Measurements from ENCODE around the gene RAP1GAP2. TPM values are rescaled to one million over a fixed set of nuclear protein-coding genes. Genes with fewer than 3 reads are reported as not detected.
A peak's percentile ranks its signal among the peaks of the same experiment; 100 is the strongest.
"Not testable (repeated sequence)": the region's sequence is repeated elsewhere in the genome, so short reads cannot be mapped to it uniquely, and the experiment has no call there.

RAP1GAP2 gene
- total RNA-seq, 1 donor from 2014 or later: 5.7 TPM

- DNase-seq: no peak
Observed at GRCh38 chr17:2885733-2886132, 89.5 kb downstream of the RAP1GAP2 start.

DNA sequence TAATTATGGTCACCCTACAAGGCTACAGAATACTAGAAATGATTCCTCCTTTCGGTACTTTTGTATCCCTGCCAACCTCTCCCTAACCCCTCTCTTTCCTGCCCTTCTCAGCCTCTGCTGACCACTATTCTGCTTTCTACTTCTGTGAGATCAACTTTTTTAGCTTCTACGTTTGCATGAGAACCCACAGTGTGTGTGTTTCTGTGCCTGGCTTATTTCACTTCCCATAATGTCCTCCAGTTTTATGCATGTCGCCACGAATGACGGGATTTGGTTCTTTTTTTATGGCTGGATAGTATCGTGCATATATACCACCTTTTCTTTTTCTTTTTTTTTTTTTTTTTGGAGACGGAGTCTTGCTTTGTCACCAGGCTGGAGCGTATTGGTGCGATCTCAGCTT is 92.1 kb downstream of the RAP1GAP2 start:
- DNase-seq: no peak

DNA sequence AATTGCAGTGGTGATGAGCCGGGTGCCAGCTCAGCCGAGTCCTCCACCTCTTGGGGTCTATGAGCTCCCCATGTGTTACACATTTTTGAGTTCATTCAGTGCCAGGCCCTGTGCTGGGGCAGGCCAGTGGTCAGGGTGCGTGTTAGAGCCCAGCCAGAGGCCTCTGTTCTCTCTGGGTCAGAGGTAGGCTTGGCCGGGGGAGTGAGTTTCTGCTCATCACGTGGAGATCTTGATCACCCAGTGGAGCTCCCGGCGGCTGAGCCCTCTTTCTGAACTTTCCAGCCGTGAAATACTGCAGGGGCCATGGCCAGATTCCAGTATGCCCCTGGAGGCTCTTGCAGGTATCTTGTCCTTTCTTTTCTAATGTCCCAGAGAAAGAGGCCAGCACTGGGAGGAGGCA is 93.0 kb downstream of the RAP1GAP2 start:
- no peak for DNase-seq

DNA sequence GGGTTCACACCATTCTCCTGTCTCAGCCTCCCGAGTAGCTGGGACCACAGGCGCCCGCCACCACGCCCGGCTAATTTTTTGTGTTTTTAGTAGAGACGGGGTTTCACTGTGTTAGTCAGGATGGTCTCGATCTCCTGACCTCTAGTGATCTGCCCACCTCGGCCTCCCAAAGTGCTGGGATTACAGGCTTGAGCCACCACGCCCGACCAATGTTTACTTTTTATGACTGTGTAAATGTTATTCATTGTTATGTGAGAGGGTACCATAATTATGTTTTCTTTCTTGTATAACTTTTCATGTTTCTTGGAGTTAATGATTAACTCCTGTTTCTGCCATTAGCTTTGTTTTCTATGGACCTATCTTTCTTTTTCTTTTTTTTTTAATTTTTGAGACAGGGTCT is 94.5 kb downstream of the RAP1GAP2 start:
- DNase-seq: not testable (repeated sequence)

GRCh38 chr17:2892305-2892971 is 96.2 kb downstream of the RAP1GAP2 start:
- no peak for DNase-seq

- no peak for DNase-seq
Observed at GRCh38 chr17:2893422-2893914, 97.2 kb downstream of the RAP1GAP2 start.

GRCh38 chr17:2894782-2895181 is 98.5 kb downstream of the RAP1GAP2 start:
- no peak for DNase-seq

DNA sequence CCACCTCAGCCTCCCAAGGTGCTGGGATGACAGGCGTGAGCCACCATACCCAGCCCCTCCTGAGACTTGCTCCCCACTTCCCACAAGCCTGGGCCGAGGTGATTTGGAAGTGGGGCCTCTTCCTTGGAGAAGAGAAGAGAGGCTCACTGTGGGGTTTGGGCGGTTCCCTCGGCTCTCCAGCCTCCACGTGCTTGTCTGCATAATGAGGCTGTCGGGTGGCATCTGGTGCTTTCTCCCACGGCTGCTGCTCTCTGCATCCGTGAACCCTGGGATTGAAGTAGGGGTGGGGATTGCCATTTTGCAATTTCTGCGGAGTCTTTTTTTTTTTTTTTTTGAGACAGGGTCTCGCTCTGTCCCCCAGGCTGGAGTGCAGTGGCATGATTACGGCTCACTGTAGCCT is 101.4 kb downstream of the RAP1GAP2 start:
- DNase-seq: no peak

- DNase-seq: no peak
Observed at GRCh38 chr17:2898255-2898926, 102.2 kb downstream of the RAP1GAP2 start.

GRCh38 chr17:2899906-2900305 is 103.7 kb downstream of the RAP1GAP2 start:
- no peak for DNase-seq

DNA sequence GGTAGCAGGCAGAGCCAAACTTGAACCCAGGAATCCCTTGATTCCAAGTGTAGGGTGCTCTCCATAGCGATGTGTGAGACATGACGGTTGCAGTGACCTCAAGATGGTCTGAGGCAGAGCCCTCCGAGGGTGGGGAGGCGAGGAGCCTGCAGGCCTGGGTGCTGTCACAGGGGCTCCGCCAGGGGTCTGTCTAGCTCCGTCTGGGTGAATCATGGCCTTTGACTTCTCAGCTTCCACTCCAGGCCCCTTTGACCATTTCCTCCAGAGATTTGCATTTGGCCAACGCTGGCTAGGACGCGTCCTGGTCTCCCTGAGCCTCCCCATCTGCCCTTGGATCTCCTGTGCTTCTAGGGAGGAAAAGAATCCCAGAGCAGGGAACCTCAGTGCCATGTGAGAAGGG is 104.6 kb downstream of the RAP1GAP2 start:
- DNase-seq: no peak

DNA sequence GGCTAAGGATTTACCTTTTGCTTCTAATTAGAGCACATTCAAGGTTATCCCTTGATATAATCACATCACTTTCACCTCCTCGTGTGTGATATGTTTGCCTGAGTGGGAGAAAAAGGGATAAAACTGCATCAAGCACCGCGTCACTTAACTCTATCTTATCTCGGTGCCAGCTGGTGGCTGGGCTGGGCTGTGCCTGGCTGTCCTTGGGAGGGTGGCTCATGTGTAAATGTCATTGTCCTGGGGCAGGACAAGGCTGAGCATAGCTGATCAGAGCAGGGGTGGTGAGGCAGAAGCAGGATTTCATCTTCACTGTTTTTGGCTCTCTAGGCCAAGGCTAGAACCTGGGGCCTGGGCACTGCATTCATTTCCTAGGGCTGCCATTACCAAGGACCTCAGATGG is 105.3 kb downstream of the RAP1GAP2 start:
- no peak for DNase-seq

DNA sequence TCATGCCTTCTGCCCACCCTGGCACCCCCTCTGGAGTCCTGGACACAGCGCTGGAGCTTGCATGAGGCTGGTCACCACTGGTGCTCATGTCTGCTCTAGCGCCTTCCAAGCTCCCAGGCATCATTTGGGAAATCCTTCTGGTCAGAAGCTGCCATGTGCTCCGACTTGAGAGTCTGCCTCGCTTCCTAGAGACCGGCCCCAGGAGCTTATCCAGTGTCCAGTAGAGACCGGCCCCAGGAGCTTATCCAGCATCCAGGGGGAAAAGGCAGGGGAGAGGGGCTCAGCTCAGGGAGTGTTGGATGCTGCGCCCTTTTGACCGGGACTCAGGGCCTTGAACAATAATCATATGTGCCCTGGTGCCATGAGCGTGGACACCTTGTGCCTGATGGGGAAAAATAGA is 106.3 kb downstream of the RAP1GAP2 start:
- DNase-seq: no peak

GRCh38 chr17:2903193-2903974 is 107.1 kb downstream of the RAP1GAP2 start:
- DNase-seq: no peak

DNA sequence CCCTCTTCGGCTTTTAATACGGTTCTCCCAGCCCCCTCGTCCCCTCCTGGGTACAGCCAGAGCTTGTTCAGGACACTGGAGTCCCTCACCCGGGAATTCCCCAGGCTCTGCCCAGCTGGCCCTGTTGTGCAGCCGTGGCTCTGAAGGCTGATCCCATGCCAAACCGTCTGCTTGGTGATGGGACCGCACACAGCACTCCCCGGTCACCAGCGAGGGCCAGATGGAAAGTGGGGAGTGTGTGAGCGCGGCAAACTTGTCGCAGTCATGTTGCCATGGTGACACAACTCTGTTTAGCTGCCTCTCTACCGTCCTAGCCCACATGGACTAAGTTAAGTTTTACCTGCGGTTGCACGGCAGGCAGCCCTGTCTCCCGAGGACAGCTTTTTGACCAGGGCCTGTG is 107.9 kb downstream of the RAP1GAP2 start:
- peak; percentile 82 for DNase-seq

GRCh38 chr17:2905269-2905668 is 109.0 kb downstream of the RAP1GAP2 start:
- no peak for DNase-seq

DNA sequence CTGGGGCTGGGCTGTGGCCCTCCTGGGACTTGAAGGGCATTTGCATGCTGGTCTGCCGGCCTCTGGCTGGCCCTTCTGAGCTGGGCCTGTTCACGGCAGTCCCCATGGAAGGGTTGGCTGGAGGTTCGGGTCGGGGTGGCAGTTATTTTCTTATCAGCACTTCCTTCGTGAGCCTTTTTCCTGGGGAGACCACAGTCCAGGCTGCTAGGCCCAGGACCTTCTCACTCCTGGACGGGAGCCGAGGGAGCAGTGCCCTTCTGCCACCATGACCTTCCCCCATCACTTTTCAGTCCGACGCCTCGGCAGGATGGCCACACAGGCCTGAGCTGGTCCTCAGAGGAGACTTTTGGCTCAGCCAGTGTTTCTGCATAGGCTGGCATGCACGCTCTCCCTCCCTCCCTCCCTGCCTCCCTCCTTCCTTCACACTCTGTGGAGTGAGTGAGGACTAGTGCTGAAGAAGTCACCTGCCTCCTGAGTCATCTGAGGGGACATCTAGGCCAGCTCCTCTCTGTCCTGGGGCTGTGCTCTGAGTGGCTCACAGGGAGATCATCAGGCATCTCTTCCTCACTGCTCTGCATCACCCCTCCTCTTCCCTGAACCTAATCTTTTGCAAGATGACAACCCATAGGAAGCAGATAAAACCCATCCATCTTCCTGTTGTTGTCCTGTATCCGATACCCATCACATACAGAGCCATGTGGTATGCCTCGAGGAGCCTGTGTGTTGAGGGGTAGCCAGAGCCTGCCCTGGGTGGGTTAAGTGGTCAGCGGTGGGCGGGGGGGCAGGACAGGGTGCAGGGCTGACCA is 109.7 kb downstream of the RAP1GAP2 start:
- no peak for DNase-seq

- no peak for DNase-seq
Observed at GRCh38 chr17:2906901-2907300, 110.7 kb downstream of the RAP1GAP2 start.

- peak; percentile 17 for DNase-seq
Observed at GRCh38 chr17:2909175-2909845, 113.1 kb downstream of the RAP1GAP2 start.

DNA sequence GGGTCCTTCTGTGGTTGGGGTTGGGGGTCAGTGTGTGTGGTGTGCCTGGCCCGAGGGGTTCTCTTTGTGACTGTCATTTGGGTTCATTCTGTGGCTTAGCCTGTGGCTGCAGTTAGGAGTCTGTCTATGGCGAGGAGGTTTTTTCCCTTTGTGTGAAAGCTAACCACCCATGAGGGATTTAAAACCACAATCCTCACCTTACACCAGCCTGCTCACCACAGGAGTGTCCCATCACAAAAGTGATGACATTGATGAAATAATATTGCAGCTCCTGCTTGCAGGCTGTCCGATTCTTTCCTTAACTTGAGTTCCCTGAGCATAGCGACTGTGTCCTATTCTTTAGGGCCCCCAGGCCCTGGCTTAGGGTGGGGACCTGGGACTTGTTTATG is 113.6 kb downstream of the RAP1GAP2 start:
- no peak for DNase-seq

DNA sequence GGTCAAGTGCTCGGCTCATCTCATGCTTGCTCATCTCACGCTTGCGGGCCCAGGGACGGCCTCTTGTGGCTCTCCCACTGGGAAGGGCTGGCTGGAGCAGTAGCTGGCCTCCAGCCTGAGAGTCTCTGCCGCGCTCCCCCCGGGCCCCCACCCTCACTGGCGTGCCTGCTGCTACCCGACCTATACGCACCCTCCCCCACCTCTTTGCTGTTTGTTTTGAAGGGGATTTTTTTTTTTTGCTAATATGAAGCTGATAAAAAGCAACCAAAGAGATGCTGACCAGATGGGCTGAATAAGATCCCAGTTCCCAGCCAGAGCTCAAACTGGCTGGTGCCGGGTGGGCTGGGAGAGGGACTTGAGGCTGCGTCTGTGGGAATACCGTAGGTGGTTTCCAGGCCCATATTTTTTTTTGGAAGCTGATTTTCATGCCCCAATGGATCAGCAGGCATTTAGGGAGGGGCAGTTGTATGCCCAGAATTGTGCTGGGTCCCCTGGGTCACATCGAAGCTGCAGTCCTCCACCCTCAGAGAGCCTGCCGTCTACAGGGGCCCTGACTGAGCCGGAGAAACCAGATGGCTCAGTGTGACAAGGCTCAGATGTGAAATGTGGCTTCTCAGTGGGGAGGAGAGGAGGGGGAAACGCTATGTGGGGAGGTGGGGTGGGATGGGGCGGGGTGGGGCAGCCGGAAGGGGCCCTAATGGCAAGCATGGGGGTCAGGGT is 115.0 kb downstream of the RAP1GAP2 start:
- DNase-seq: no peak

All from tongue (tissue), 2 donors.